Mesenchymal stem cell (in vitro differentiated cells and primary cell): Measurements from ENCODE around the gene DNAJC5.
A peak's percentile ranks its signal among the peaks of the same experiment; 100 is the strongest.
"Not testable (repeated sequence)": the region's sequence is repeated elsewhere in the genome, so short reads cannot be mapped to it uniquely, and the experiment has no call there.

Experiments used
- DNase-seq: peaks from one replicate; pipeline ENCODE4 v3.0.0-alpha.2; 2013
- H2AFZ ChIP-seq: one replicate; pipeline ENCODE4 v1.6.1; 2013; ENCODE audit warnings: low read depth, mild to moderate bottlenecking, control low read depth, inconsistent platforms, low read length, moderate library complexity
- H2AK5ac ChIP-seq: 2 replicates; pipeline ENCODE4 v1.6.1; 2013; ENCODE audit warnings: low read length, moderate library complexity, mild to moderate bottlenecking, inconsistent platforms; ENCODE audit not compliant: severe bottlenecking
- H2BK120ac ChIP-seq: one replicate; pipeline ENCODE4 v1.6.1; 2013; ENCODE audit warnings: low read depth, mild to moderate bottlenecking, inconsistent platforms, low read length, moderate library complexity
- H2BK12ac ChIP-seq, 2 experiments: one replicate each; pipeline ENCODE4 v1.6.1; 2013; ENCODE audit warnings: inconsistent platforms in 2 of 2, low read length in 2 of 2, mild to moderate bottlenecking in 2 of 2, moderate library complexity in 2 of 2, control low read depth in 1 of 2
- H2BK15ac ChIP-seq: one replicate; pipeline ENCODE4 v1.6.1; 2013; ENCODE audit warnings: mild to moderate bottlenecking, low read depth, inconsistent platforms; ENCODE audit not compliant: poor library complexity, severe bottlenecking
- H2BK5ac ChIP-seq: 2 replicates; pipeline ENCODE4 v1.6.1; 2013; ENCODE audit warnings: low read depth, mild to moderate bottlenecking, low read length, control low read depth, inconsistent platforms; ENCODE audit not compliant: poor library complexity, severe bottlenecking
- H3K14ac ChIP-seq, 2 experiments: one replicate each; pipeline ENCODE4 v1.6.1; 2013; ENCODE audit warnings: inconsistent platforms in 2 of 2, low read length in 2 of 2, control low read depth in 1 of 2, mild to moderate bottlenecking in 1 of 2, moderate library complexity in 1 of 2
- H3K18ac ChIP-seq, 2 experiments: one replicate each; pipeline ENCODE4 v1.6.1; 2013; ENCODE audit warnings: inconsistent platforms in 2 of 2, low read length in 2 of 2, control low read depth in 1 of 2, low read depth in 1 of 2, mild to moderate bottlenecking in 1 of 2
- H3K23ac ChIP-seq, 2 experiments: one replicate each; pipeline ENCODE4 v1.6.1; 2013; ENCODE audit warnings: inconsistent platforms in 2 of 2, low read length in 2 of 2, mild to moderate bottlenecking in 2 of 2, moderate library complexity in 2 of 2, control low read depth in 1 of 2
- H3K27ac ChIP-seq: 2 replicates; pipeline ENCODE4 v1.5.1; 2013; ENCODE audit warnings: mild to moderate bottlenecking, moderate library complexity, low read length, control low read depth, inconsistent platforms; ENCODE audit not compliant: poor library complexity, severe bottlenecking
- H3K27me3 ChIP-seq, 2 experiments: 2 replicates each; pipeline versions ENCODE4 v1.6.1 to v1.7.0; 2013; ENCODE audit warnings: low read length in 2 of 2, mild to moderate bottlenecking in 2 of 2, moderate library complexity in 2 of 2, control low read depth in 1 of 2, inconsistent platforms in 1 of 2; ENCODE audit not compliant: control insufficient read depth in 1 of 2, insufficient read depth in 1 of 2
- H3K36me3 ChIP-seq, 2 experiments: 2 replicates each; pipeline versions ENCODE4 v1.6.1 to v1.7.0; 2013; ENCODE audit warnings: low read length in 2 of 2, control low read depth in 1 of 2, inconsistent platforms in 1 of 2, low read depth in 1 of 2, mild to moderate bottlenecking in 1 of 2; ENCODE audit not compliant: insufficient read depth in 2 of 2, control insufficient read depth in 1 of 2
- H3K4ac ChIP-seq, 2 experiments: one replicate each; pipeline ENCODE4 v1.6.1; 2013; ENCODE audit warnings: inconsistent platforms in 2 of 2, low read length in 2 of 2, mild to moderate bottlenecking in 2 of 2, moderate library complexity in 2 of 2, control low read depth in 1 of 2, low read depth in 1 of 2
- H3K4me1 ChIP-seq: 2 replicates; pipeline ENCODE4 v1.6.1; 2013; ENCODE audit warnings: low read depth, low read length, control low read depth; ENCODE audit not compliant: control insufficient read depth, insufficient read depth
- H3K4me2 ChIP-seq: 2 replicates; pipeline ENCODE4 v1.6.1; 2013; ENCODE audit warnings: low read length, mild to moderate bottlenecking, inconsistent platforms; ENCODE audit not compliant: poor library complexity, severe bottlenecking
- H3K4me3 ChIP-seq, 2 experiments: 2 replicates each; pipeline versions ENCODE4 v1.5.1 to v1.7.0; 2013; ENCODE audit warnings: low read length in 2 of 2, mild to moderate bottlenecking in 2 of 2, control low read depth in 1 of 2, low read depth in 1 of 2; ENCODE audit not compliant: insufficient read depth in 1 of 2
- H3K79me1 ChIP-seq: replicated peaks from 2 replicates; pipeline ENCODE4 v1.6.1; 2013; ENCODE audit warnings: mild to moderate bottlenecking, control low read depth, low read length, inconsistent platforms; ENCODE audit not compliant: poor library complexity, severe bottlenecking
- H3K9ac ChIP-seq: 2 replicates; pipeline ENCODE4 v1.7.0; 2013; ENCODE audit warnings: mild to moderate bottlenecking, low read length, moderate library complexity
- H3K9me3 ChIP-seq: 2 replicates; pipeline ENCODE4 v1.7.0; 2013; ENCODE audit warnings: mild to moderate bottlenecking, low read length; ENCODE audit not compliant: control insufficient read depth
- H4K8ac ChIP-seq: one replicate; pipeline ENCODE4 v1.6.1; 2013; ENCODE audit warnings: inconsistent platforms, mild to moderate bottlenecking, low read length, moderate library complexity
- H4K91ac ChIP-seq: one replicate; pipeline ENCODE4 v1.6.1; 2013; ENCODE audit warnings: mild to moderate bottlenecking, low read length, inconsistent platforms
- WGBS: methylation state at CpG from one replicate; pipeline ENCODE4 v1.1.7; 2013; ENCODE audit warnings: mixed read lengths; 5-methylcytosine and 5-hydroxymethylcytosine counted together

Gene DNAJC5

GRCh38 chr20:63877755-63878470, 17.0 kb upstream of the DNAJC5 start:
- peaks cover 79 to 86% of the 10 kb centered on the region in 2 experiments for H3K36me3 ChIP-seq
- no peak overlapping the region for H3K9ac ChIP-seq
- no peak overlapping the region for H2BK12ac ChIP-seq
- H2AK5ac ChIP-seq: no peak overlapping the region
- no peak for DNase-seq
- WGBS: 97% methylated on average over 32 of the region's 32 CpGs
- no peaks in the 10 kb centered on the region for H3K27me3 ChIP-seq
- H3K79me1 ChIP-seq: peaks cover 43% of the 10 kb centered on the region
- H2BK120ac ChIP-seq: no peak overlapping the region
- H2BK5ac ChIP-seq: no peak overlapping the region
- H3K14ac ChIP-seq: no peak overlapping the region
- no peak overlapping the region for H3K4ac ChIP-seq
- peaks cover 16% of the 10 kb centered on the region for H3K4me1 ChIP-seq
- H3K4me3 ChIP-seq: no peak overlapping the region
- peak overlapping the region in 1 of 2 experiments; percentile 61 for H3K23ac ChIP-seq
- H3K4me2 ChIP-seq: no peak overlapping the region
- peak overlapping the region; percentile 74 for H4K91ac ChIP-seq
- H2BK15ac ChIP-seq: no peak overlapping the region
- H3K9me3 ChIP-seq: no peaks in the 10 kb centered on the region
- no peak overlapping the region for H3K27ac ChIP-seq
- no peak overlapping the region for H3K18ac ChIP-seq
- H4K8ac ChIP-seq: no peak overlapping the region
- no peak overlapping the region for H2AFZ ChIP-seq

GRCh38 chr20:63878899-63879663, 15.8 kb upstream of the DNAJC5 start:
- Histone ChIP-seq H3K23ac (no peak overlapping the region), H4K91ac (no peak overlapping the region), H3K14ac (no peak overlapping the region), H3K4me2 (no peak overlapping the region), H3K4me1 (peaks cover 12% of the 10 kb centered on the region), H2AFZ (no peak overlapping the region), H2BK5ac (no peak overlapping the region), H3K9me3 (no peaks in the 10 kb centered on the region), H3K36me3 (peaks cover 81 to 87% of the 10 kb centered on the region in 2 experiments), H3K4ac (no peak overlapping the region), H3K9ac (no peak overlapping the region), H4K8ac (no peak overlapping the region), H3K27me3 (no peaks in the 10 kb centered on the region), H3K18ac (no peak overlapping the region), H3K4me3 (no peak overlapping the region), H2BK12ac (no peak overlapping the region), H2AK5ac (no peak overlapping the region), H2BK15ac (no peak overlapping the region), H3K79me1 (peaks cover 44% of the 10 kb centered on the region), H2BK120ac (no peak overlapping the region), H3K27ac (no peak overlapping the region)
- 98% methylated on average over 13 of the region's 14 CpGs for WGBS
- no peak for DNase-seq

GRCh38 chr20:63880901-63881300, 14.0 kb upstream of the DNAJC5 start:
- H3K4me1 ChIP-seq: peaks cover 13% of the 10 kb centered on the region
- WGBS: 99% methylated on average over 13 of the region's 13 CpGs

GRCh38 chr20:63881451-63882226, 13.3 kb upstream of the DNAJC5 start:
- no peak for DNase-seq
- Histone ChIP-seq H3K14ac (no peak overlapping the region), H3K4me2 (no peak overlapping the region), H2BK12ac (no peak overlapping the region), H3K27ac (no peak overlapping the region), H3K4ac (no peak overlapping the region), H3K18ac (no peak overlapping the region), H4K91ac (no peak overlapping the region), H3K9me3 (no peaks in the 10 kb centered on the region), H3K4me3 (no peak overlapping the region), H3K9ac (no peak overlapping the region), H2BK120ac (no peak overlapping the region), H2AFZ (no peak overlapping the region), H2BK15ac (no peak overlapping the region), H4K8ac (no peak overlapping the region), H3K79me1 (peaks cover 36% of the 10 kb centered on the region), H2AK5ac (no peak overlapping the region), H3K36me3 (peaks cover 77 to 83% of the 10 kb centered on the region in 2 experiments), H2BK5ac (no peak overlapping the region), H3K23ac (no peak overlapping the region), H3K4me1 (peaks cover 13% of the 10 kb centered on the region), H3K27me3 (no peaks in the 10 kb centered on the region)
- 97% methylated on average over 19 of the region's 19 CpGs for WGBS

More at GRCh38 chr20:63880901-63881300, 14.0 kb upstream of the DNAJC5 start:
- not testable (repeated sequence) for H2AK5ac ChIP-seq, H3K23ac ChIP-seq, H2BK12ac ChIP-seq, H4K8ac ChIP-seq, H2BK120ac ChIP-seq, H3K18ac ChIP-seq, H3K9ac ChIP-seq, H2AFZ ChIP-seq, H3K4me2 ChIP-seq, H2BK5ac ChIP-seq, H3K4ac ChIP-seq, H4K91ac ChIP-seq, H3K9me3 ChIP-seq, H3K27ac ChIP-seq, H3K14ac ChIP-seq, H2BK15ac ChIP-seq, DNase-seq, H3K27me3 ChIP-seq, H3K4me3 ChIP-seq
- Histone ChIP-seq H3K36me3 (peaks cover 83 to 87% of the 10 kb centered on the region in 2 experiments), H3K79me1 (peaks cover 39% of the 10 kb centered on the region)
